Measurements from ENCODE around the gene ALDH18A1.

DNA sequence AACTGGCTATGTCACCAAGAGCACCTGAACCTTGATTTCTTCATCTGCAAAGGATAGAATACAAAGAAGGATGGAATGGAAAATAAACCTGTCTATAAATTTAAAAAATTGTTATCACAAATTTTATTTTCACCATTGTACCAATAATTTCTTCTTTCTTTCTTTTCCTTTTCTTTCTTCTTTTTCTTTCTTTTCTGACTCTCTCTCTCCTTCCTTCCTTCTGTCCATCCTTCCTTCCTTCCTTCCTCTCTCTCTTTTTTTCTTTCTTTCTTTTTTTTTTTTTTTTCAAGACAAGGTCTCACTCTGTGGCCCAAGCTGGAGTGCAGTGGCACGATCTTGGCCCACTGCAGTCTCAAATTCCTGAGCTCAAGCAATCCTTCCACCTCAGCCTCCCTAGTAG is 58.7 kb downstream of the ALDH18A1 start:
- TF ChIP-seq, protein P1, sequence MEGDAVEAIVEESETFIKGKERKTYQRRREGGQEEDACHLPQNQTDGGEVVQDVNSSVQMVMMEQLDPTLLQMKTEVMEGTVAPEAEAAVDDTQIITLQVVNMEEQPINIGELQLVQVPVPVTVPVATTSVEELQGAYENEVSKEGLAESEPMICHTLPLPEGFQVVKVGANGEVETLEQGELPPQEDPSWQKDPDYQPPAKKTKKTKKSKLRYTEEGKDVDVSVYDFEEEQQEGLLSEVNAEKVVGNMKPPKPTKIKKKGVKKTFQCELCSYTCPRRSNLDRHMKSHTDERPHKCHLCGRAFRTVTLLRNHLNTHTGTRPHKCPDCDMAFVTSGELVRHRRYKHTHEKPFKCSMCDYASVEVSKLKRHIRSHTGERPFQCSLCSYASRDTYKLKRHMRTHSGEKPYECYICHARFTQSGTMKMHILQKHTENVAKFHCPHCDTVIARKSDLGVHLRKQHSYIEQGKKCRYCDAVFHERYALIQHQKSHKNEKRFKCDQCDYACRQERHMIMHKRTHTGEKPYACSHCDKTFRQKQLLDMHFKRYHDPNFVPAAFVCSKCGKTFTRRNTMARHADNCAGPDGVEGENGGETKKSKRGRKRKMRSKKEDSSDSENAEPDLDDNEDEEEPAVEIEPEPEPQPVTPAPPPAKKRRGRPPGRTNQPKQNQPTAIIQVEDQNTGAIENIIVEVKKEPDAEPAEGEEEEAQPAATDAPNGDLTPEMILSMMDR (IDR thresholded peaks at IDR 0.05; ENCODE audit: extremely low read depth in 1 of 2, insufficient read depth in 1 of 2, low read depth in 1 of 2, low read length in 2 of 2), result no peak
- no peak for TF ChIP-seq POLR2A (IDR thresholded peaks at IDR 0.05; ENCODE audit: low read depth, low read length)
- no peak for TF ChIP-seq POLR2AphosphoS5 (IDR thresholded peaks at IDR 0.05; ENCODE audit: insufficient read depth, low read depth, low read length)
- TF ChIP-seq EZH2 (IDR thresholded peaks at IDR 0.05; ENCODE audit: borderline replicate concordance, low read depth, low read length, severe bottlenecking), result no peak
- no peak for TF ChIP-seq JUN (IDR thresholded peaks at IDR 0.05; ENCODE audit: borderline replicate concordance, insufficient read depth, insufficient read length, low read depth)
- TF ChIP-seq FOS (IDR thresholded peaks at IDR 0.05; ENCODE audit: borderline replicate concordance, insufficient read depth, low read length), result no peak
- TF ChIP-seq, protein P2, sequence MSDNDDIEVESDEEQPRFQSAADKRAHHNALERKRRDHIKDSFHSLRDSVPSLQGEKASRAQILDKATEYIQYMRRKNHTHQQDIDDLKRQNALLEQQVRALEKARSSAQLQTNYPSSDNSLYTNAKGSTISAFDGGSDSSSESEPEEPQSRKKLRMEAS (IDR thresholded peaks at IDR 0.05; ENCODE audit: insufficient read depth, insufficient read length), result no peak
